Stimulated activated CD8-positive, alpha-beta memory T cell treated with anti-CD3 and anti-CD28 coated beads, Interleukin-15, amount 100 ng/mL, for 4 hours (primary cell): ENCODE data around the gene SOWAHB.

Experiments used
- DNase-seq, 2 donors: peaks; one replicate each; pipeline ENCODE4 v3.0.0-alpha.2; 2020; ENCODE audit warnings: low read depth in 2 of 2

SOWAHB gene

DNA sequence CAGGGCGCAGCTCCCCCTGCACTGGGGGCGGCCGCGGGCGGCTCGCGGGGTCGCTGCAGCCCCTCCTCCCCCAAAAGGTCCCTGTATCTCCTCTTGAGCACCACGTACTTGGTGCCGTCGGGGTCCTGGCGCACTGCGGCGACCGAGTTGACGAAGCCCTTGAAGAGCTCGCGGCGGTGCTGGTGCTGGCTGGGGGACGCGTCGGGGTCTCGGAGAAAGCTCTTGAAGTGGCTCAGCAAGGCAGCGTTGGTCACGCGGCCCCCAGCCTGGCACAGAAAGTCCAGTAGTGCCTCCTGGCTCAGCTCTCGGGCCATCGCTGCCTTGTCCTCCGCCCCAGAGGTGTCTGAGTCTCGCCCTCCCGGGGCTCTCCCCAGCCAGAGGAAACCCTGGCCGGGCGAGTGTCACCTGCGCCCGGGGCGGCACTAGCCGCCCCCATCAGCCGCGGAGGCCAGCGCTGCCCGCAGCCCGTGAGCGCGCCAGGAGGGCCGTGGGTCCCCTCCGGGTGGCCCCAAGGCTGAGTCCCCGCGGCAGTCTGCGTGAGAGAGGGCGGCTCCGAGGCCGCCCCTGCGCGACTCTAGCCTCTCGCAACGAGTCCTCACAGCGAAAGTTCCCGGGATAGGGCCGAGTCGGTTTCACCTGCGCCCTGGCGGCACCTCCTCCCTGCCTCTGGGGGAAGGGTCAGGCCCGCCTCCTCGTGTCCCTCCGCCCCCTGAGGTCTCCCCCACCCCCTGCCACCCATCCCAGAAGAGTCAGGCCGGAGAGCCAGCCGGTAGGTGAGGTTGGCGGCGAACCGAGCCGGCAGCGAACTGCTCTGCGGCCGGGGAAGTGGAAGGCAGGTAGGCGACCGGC is at the start of gene SOWAHB:
SOWAHB (minus strand) TSS at position 609 of the 849 bp plus-strand sequence; CDS start at position 314, 295 bp downstream.
- DNase-seq = peak in 1 of 2 donors; percentile 1

DNA sequence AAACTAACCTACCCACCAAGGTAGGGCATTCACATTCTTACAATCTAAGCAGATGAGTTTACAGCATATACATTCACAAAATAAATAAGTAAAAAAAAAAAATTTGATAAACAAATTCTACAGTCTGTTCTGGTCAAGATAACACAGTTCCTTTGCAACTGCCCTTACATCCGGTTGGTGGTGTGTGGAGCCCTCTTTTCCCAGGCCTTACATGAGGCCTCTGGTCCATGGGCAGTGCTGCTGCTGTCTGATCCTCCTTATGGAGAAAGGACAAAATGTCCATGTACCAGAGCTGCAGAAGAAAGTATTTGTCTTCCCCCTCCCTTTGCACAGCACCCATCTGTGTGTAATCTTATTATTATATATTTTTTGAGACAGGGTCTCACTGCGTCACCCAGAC is 49.4 kb upstream of the SOWAHB start:
- no peak for DNase-seq

GRCh38 chr4:76943790-76944189 is 45.8 kb upstream of the SOWAHB start:
- no peak for DNase-seq

DNA sequence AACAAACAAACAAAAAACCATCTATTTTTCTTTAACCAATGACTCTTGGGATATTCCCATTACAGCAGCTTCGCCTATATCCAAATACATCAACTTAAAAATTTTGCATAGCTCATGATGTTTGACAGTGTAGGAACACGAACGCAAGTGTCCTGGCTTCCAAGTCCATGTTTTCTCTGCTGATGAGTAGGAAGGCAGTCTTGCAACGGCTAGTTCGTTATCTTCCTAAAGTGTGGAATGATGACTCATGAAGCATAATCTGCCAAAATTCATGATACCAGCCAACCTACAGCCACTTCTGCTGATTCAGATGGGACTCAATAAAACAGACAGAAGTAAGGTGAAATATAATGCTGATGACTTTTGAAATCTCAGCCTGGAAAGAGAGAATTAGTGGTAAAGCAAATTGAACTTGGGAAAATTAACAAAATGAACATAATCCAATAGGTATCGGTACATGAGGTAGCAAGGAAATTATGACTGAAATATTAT is 45.2 kb upstream of the SOWAHB start:
- no peak for DNase-seq

DNA sequence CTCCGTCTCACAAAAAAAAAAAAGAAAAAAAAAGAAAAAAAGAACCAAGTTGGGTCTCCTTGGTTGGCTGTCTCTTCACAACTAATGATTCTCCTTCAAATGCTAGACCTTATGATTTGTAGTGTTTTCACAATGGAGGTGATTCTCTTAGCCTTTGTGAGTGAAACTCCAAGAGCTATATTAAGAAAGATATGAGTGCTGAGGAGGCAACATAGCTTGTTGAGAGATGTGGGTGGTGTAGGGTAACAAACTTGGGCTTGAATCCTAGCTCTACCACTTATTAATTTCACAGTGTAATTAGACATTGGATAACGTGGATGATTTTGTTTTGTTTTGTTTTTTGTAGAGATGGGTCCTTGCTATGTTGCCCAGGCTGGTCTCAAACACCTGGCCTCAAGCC is 41.2 kb upstream of the SOWAHB start:
- DNase-seq = no peak

DNA sequence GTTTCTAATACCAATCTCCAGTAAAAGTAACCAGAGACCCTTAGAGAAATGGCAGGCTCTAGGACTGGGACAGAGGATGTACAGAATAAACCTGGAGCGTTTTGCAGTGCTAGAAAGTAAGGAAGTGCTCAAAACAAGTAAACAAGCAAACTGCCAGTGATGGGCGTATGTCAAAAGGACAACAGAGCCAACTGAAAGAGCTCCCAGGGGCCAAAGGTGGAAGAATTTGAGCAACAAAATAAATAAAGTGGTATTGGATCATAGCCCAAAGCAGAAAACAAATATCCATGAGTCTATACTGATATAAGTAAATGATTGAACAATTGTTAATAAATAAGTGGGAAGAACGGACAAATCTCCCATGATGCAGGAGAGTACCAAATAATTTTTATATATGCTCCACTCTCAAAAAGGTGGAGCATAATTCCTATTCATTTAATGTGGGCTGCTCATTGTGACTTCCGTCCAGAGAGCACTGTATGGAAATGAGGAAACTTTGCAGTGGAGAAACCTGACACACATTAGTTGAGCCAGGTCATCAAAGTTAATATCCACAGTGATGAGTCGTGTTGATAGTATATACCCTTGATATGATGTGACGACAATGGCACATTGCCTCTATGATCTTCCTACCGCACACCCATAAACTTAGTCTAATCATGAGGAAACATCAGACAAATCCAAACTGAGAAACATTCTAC is 33.8 kb upstream of the SOWAHB start:
- no peak for DNase-seq

GRCh38 chr4:76931087-76931486 is 33.1 kb upstream of the SOWAHB start:
- no peak for DNase-seq

GRCh38 chr4:76930685-76931084 is 32.7 kb upstream of the SOWAHB start:
- no peak for DNase-seq

DNA sequence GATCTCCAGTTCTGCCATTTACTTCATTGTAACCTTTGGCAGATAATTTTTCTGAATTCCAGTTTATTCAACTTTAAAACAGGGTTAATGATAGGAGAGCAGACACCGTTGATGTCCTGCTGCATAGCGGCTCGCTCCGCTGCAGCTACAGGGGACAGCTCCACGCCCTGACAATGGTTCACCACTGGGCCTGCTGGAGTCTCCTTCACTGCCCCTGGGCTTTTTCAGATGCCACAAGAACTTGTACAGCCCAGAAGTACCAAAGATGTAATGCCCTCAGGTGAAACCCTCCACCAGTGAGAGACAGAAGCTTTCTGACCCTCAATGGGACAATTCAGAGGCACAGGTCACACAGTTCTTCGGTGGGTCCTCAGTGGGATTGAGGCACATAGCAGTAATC is 28.9 kb upstream of the SOWAHB start:
- no peak for DNase-seq

GRCh38 chr4:76923619-76924357 is 25.8 kb upstream of the SOWAHB start:
- DNase-seq = no peak

GRCh38 chr4:76920715-76921114 is 22.8 kb upstream of the SOWAHB start:
- DNase-seq = no peak

- DNase-seq = no peak
Observed at GRCh38 chr4:76909711-76910110, 11.8 kb upstream of the SOWAHB start.

GRCh38 chr4:76905521-76905920 is 7.6 kb upstream of the SOWAHB start:
- no peak for DNase-seq

DNA sequence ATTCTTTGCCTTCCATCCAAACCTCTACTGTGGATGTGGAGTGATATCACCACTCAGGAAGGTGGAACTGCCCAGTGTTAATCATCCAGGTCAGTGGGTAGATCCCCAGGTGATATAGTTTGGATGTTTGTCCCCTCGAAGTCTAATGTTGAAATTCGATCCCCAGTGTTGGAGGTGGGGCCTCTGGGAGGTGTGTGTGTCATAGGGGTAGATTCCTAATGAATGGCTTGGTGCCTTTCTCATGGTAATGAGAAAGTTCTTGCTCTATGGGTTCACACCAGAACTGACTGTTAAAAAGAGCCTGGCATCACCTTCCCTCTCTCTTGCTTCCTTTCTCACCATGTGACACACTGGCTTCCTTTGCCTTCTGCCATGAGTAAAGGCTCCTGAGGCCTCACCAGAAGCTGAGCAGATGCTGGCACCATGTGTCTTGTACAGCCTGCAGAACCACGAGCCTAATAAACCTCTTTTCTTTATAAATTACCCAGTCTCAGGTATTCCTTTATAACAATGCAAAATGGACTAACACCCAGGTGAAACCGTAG is 6.8 kb upstream of the SOWAHB start:
- no peak for DNase-seq

GRCh38 chr4:76902233-76902890 is 4.4 kb upstream of the SOWAHB start:
- DNase-seq = no peak

DNA sequence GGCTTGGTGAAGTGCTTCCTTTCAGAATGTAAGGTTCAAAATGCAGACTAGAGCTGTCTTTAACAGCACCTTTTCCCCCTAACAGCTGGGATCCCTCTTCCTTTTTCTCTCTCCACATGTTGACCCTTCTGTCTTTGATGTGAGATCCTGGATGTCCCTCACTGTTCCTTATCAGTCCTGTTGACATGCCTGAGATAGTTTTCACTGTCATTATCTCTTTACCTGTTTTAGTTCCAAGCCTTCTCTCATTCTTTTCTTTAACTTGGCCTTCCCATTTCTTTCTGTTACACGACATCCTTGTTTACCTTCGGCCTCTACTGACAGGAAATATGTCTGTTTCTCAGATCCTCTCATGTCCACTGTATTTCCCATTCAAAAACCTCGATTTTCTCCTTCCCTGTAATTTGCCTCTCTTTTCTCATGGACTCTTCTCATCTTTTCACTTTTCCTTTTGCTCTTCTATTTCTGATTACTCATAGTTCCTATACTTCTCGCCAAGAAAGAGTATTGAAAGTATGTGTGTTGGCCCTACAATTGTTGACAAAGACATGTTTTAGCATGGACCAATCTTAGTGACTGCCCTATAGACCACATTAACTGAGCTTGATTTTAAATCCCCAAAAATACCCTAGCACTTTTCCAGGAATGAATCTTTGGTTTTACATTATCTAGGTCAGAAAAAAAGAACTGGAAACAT is 1.2 kb upstream of the SOWAHB start:
- no peak for DNase-seq

DNA sequence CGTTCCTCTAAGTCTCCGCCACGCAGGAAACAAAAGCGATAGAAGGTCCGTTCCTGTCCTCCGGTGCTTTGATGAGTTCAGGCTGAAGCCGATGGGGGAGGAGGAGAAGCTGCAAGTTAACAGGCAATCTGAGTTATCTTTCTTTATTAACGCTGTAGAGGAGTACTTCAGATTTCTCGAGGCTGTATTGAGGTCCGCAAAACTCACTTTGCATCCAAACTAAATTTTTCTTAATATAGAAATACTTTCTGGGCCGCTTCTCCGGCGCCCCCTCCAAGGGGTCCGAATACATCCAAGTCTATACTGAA is 395 bp upstream of the SOWAHB start:
- no peak for DNase-seq

DNA sequence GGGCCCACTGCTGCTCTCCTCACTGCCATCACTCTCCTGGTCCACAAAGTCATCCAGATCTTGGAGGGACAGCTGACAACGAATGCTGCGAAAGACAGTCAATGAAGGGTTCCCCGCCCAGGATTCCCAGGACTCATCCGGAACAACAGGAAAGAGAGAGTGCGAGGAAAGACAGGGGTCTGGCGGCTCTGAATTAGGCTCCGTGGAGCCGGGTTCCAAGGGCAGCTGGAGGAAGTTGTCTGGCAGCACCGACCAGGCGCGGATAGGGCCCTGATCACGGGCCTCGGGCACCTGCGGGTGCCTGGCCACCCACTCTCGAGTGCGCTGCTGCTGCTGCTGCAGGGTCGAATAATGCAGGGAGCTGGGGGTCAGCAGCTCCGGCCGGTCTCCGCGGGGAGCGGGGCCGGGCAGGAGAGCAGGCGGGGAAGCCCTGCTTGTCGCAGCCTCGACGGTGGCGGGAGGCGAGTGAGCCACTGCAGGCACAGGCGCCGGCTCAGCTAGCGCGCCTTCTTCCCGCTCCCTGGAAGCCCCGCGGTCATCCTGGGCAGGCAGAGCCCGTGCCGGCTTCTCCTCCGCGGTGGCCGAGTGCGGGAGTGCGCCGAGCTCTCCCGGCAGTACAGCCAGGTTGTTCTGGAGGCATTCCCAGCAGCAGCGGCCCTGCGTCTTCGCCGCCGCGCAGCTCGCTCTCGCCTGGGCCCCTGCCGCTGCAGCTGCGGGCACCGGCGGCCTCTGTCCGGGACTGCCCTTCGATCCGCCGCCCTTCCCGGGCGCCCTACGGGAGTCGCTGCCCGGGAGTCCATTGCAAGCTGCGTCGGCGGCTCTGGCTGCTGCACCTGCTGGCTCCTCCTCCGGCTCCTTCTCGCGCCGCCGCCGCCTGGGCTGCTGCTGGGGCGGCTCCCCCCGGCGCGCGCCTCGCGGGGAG is 1.1 kb downstream of the SOWAHB start:
- DNase-seq = no peak

DNA sequence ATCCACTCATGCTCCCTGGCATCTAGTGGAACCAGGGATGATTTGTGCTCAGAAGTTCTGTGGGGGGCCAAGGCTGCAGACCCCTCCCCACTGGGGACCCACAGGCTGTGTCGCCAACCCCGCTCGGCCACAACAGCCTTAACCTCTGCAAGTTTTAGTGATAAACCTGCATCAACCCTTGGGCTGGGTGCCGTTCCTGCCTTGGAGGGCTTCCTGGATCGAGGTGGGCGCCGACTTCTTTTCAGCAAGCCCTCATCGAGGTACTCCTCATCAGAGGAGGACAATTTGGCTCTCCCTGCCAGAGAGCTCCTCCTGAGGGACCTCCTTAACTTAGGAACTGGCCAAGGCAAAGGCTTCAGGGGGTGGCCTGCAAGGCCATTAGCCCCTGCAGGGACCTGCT is 1.9 kb downstream of the SOWAHB start:
- no peak for DNase-seq

DNA sequence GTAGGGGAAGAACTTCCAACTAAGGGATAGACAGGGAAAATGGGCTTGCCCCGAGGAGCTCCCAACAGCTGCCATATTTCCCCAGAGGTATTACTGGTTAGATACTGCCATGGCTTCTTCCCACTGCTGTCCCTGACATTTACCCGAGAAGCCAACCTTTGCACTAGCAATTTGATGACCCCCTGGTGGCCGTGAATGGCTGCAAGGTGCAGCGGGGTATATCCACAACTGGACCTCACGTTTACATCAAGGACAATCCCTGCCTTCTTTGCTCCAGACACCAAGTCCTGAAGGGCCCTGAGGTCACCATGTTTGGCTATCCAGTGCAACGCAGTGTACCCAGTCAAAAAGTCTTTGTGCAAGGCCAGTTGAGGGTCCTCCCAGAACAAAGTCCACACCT is 2.3 kb downstream of the SOWAHB start:
- no peak for DNase-seq
